Measurements from ENCODE around the gene RET. TPM values are rescaled to one million over a fixed set of nuclear protein-coding genes. Genes with fewer than 3 reads are reported as not detected.

Gene RET
- total RNA-seq, 1 donor from 2014 or later = 2.2 TPM

- Mint-ChIP-seq H3K36me3 (no peaks in the 10 kb centered on the region), H3K4me3 (no peak overlapping the region), H3K27me3 (ENCODE audit: low read depth) (peaks cover 20% of the 10 kb centered on the region), H3K4me1 (no peaks in the 10 kb centered on the region), H3K9me3 (no peaks in the 10 kb centered on the region), H3K27ac (no peak overlapping the region)
- DNase-seq (ENCODE audit: low spot score in 2 of 2, unreplicated experiment in 2 of 2) = no peak
- no peak for TF ChIP-seq CTCF (IDR thresholded peaks at IDR 0.05; ENCODE audit: unreplicated experiment)
Measured at GRCh38 chr10:43122826-43123225, 46.0 kb downstream of the RET start.

GRCh38 chr10:43123361-43124093, 46.7 kb downstream of the RET start:
- Mint-ChIP-seq H3K4me3 (no peak overlapping the region), H3K36me3 (no peaks in the 10 kb centered on the region), H3K27ac (no peak overlapping the region), H3K9me3 (no peaks in the 10 kb centered on the region), H3K4me1 (no peaks in the 10 kb centered on the region), H3K27me3 (ENCODE audit: low read depth) (peaks cover 23% of the 10 kb centered on the region)
- TF ChIP-seq CTCF (IDR thresholded peaks at IDR 0.05; ENCODE audit: unreplicated experiment) = no peak
- DNase-seq (ENCODE audit: low spot score in 2 of 2, unreplicated experiment in 2 of 2) = peak in 1 of 2 experiments; percentile 30

- no peak for DNase-seq (ENCODE audit: low spot score in 2 of 2, unreplicated experiment in 2 of 2)
- H3K9me3 Mint-ChIP-seq = no peaks in the 10 kb centered on the region
Measured at GRCh38 chr10:43124094-43124521, 47.2 kb downstream of the RET start.

GRCh38 chr10:43124574-43125273, 47.9 kb downstream of the RET start:
- peak in 1 of 2 experiments; percentile 21 for DNase-seq (ENCODE audit: low spot score in 2 of 2, unreplicated experiment in 2 of 2)
- peaks cover 23% of the 10 kb centered on the region for H3K27me3 Mint-ChIP-seq (ENCODE audit: low read depth)

More at GRCh38 chr10:43124094-43124521, 47.2 kb downstream of the RET start:
- Mint-ChIP-seq H3K27ac (no peak overlapping the region), H3K27me3 (ENCODE audit: low read depth) (peaks cover 23% of the 10 kb centered on the region), H3K36me3 (no peaks in the 10 kb centered on the region), H3K4me1 (no peaks in the 10 kb centered on the region), H3K4me3 (no peak overlapping the region)
- TF ChIP-seq CTCF (IDR thresholded peaks at IDR 0.05; ENCODE audit: unreplicated experiment) = no peak

GRCh38 chr10:43125274-43125845, 48.5 kb downstream of the RET start:
- peaks cover 23% of the 10 kb centered on the region for H3K27me3 Mint-ChIP-seq (ENCODE audit: low read depth)
- H3K27ac Mint-ChIP-seq = no peak overlapping the region
- TF ChIP-seq CTCF (IDR thresholded peaks at IDR 0.05; ENCODE audit: unreplicated experiment) = no peak
- no peaks in the 10 kb centered on the region for H3K9me3 Mint-ChIP-seq
- peak in 1 of 2 experiments; percentile 13 for DNase-seq (ENCODE audit: low spot score in 2 of 2, unreplicated experiment in 2 of 2)
- no peaks in the 10 kb centered on the region for H3K36me3 Mint-ChIP-seq
- H3K4me3 Mint-ChIP-seq = no peak overlapping the region
- H3K4me1 Mint-ChIP-seq = peaks cover 5% of the 10 kb centered on the region

More at GRCh38 chr10:43124574-43125273, 47.9 kb downstream of the RET start:
- Mint-ChIP-seq H3K4me1 (peaks cover 5% of the 10 kb centered on the region), H3K36me3 (no peaks in the 10 kb centered on the region), H3K27ac (no peak overlapping the region), H3K9me3 (no peaks in the 10 kb centered on the region), H3K4me3 (no peak overlapping the region)
- no peak for TF ChIP-seq CTCF (IDR thresholded peaks at IDR 0.05; ENCODE audit: unreplicated experiment)

Data from mesothelial cell of epicardium (in vitro differentiated cells).